LNCaP clone FGC (cell line): Measurements from ENCODE around the gene ATP2B2.

Experiments
- DNase-seq: peaks from one replicate; pipeline ENCODE4 v3.0.0-alpha.2; 2011; ENCODE audit warnings: low read depth
- H3K4me3 ChIP-seq: 2 replicates; pipeline ENCODE4 v1.5.1; 2011; ENCODE audit warnings: mild to moderate bottlenecking, low read depth, low read length, control low read depth
- TF ChIP-seq, protein P1 (sequence below): IDR thresholded peaks from 2 replicates; pipeline ENCODE4 v1.5.1; 2012; ENCODE audit warnings: mild to moderate bottlenecking; ENCODE audit not compliant: control insufficient read depth, insufficient read depth; ENCODE audit errors: extremely low read depth

The ATP2B2 gene

DNA sequence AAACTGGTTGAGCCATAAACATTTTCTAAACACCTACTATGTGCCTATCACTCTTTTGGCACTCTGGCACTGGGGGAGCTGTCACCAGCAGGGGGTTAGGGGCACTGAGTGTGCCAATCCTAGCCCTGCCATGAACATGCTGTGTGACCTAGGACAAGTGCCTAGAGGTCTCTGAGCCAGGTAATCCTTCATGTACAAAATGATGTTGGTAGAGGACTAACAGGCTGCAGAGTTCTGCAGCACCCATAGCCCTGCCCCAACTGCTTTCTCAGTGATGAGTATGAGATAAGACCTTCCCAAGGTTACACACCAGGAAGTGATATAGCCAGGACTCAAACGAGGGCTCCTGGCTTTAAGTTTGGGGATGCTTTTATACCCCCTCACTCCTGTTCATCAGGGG lies 99.6 kb downstream of the ATP2B2 start:
- TF ChIP-seq, protein P1, sequence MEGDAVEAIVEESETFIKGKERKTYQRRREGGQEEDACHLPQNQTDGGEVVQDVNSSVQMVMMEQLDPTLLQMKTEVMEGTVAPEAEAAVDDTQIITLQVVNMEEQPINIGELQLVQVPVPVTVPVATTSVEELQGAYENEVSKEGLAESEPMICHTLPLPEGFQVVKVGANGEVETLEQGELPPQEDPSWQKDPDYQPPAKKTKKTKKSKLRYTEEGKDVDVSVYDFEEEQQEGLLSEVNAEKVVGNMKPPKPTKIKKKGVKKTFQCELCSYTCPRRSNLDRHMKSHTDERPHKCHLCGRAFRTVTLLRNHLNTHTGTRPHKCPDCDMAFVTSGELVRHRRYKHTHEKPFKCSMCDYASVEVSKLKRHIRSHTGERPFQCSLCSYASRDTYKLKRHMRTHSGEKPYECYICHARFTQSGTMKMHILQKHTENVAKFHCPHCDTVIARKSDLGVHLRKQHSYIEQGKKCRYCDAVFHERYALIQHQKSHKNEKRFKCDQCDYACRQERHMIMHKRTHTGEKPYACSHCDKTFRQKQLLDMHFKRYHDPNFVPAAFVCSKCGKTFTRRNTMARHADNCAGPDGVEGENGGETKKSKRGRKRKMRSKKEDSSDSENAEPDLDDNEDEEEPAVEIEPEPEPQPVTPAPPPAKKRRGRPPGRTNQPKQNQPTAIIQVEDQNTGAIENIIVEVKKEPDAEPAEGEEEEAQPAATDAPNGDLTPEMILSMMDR = no peak
- DNase-seq = no peak
- no peak overlapping the region for H3K4me3 ChIP-seq

DNA sequence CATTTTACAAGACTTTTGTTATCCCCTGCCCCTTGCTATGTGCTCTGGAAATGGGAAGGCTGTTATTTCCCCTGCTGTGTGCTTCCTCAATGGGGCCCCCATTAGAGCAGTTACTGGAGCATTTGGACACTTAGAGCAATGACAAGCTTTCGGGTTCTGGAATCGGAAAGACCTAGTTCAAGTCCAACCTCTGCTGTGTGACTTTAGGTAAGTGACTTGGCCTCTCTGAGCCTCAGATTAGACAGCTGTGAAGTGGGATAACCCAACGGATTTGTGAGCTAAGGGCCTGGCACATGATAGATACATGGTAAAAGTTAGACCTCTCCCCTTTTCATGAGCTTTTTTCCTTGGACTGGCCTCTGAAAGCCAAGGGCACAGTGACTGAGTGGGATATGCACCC lies 100.5 kb downstream of the ATP2B2 start:
- TF ChIP-seq, protein P1 = no peak
- DNase-seq = no peak
- H3K4me3 ChIP-seq = no peak overlapping the region

DNA sequence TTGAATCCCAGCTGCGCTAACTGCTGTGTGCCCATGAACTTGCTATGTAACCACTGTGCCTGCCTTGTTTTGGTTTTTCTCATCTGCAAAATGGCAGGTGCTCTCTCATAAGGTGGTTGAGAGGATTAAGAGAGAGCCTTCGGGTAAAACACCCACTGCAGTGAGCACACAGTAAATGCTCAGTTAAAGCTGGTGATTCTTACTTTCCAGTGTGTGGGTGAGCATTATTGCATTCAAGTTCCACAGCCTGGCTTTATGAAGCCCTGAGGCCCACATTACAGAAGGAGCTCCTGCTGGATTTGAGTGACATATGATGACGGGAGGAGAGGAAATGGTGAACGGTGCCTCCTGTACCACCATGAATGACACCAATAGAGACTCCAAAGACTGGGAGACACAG lies 101.0 kb downstream of the ATP2B2 start:
- DNase-seq = no peak
- TF ChIP-seq, protein P1 = no peak

DNA sequence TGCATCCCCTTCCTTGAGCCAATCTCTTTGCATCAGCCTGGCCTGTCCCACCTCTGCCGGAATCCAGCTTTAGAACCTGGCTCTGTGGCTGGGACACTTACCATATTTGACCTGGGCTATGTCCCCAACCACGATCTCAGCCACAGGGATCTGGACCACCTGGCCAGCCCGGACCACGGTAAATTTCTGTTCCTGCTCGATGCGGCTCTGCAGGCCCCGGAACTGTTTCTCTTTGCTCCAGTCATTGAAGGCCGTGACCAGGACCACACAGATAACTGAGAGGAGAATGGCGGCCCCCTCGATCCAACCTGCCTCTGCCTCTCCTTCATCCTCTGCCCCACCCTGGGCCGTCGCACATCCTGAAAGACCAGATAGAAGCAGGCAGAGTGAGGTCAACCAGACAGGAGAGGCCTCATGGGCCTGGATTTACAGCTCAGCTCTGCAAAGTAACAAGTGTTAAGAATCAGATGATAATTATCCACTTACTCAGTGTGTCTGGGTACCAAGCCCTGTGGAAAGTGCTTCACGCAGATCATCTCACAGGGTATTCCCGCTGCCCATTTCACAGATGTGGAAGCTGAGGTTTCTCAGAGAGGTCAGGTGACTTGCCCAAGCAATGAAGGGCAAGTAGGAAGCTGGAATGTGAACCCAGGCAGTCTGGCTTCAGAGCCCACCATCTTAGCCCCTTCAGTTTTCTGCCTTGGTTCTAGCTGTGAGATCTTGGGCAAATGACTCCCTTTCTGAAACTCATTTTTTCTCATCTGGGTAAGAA lies 103.2 kb downstream of the ATP2B2 start:
- DNase-seq = no peak
- H3K4me3 ChIP-seq = no peak overlapping the region
- TF ChIP-seq, protein P1 = no peak

More for the DNA sequence above, 101.0 kb downstream of the ATP2B2 start:
- no peak overlapping the region for H3K4me3 ChIP-seq

DNA sequence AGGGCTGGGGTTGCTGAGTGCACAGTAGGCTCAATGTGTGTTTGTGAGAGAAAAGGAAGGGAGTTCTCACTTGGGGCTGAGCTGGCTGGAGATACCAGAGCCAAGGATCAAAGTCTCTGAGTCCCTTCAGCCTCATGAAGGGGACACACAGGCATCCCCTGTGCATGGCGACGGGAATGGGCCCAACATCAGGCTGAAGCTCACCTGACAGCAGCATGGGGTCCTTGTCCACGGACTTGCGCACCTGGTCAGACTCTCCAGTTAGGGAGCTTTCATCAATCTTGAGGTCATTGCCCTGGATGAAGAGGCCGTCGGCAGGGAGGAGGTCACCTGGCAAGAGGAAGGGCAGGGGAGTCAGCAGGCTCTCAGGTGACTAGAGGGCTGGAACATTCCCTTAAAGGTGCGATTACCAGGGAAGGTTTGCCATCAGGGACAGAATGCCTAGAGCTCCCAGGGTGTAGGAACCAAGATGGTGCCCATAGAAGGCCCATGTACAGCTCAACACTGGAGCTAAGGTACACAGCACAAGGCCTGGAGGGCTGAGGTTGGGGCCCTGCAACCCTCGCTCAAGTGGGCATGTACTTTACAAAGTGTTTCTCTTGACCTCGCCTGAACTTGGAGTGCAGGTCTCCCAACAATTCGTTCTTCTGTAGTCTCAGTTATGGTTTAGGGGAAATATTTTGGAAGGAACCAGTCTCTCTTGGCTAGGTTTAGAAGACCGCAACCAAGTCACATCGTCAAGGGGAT lies 104.5 kb downstream of the ATP2B2 start:
- TF ChIP-seq, protein P1 = no peak
- H3K4me3 ChIP-seq = no peak overlapping the region
- no peak for DNase-seq

DNA sequence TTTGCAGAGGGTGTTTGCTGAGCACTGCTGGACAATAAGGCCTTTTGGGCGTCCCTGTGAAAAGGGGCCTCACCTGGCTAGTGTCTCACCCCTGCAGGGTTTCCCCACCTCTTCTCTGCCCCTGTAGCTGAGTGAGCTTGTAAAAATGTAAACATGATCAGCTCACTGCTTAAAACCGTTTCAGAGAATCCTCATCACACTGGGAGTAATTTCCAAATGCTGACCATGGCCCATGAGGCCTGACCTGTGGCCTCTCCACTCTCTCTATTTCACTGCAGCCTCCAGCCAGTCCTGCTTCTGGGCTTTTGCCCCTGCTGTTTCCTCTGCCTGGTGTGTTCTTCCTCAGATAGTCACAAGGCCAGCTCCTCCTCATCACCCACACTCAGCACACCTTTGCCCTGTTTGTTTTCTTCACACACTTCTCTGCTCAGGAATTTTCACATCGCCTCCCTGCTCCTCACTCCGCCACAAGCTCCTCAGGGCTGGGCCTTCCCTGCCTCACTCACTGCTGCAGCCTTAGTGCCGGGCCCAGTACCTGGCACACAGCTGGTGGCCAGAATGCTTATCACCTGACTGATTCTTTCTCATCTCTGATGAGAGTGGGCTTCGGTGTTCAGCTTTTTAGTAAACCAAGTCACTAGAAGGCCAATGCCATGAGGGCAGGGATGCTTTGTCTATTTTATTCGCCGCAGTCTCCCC lies 105.2 kb downstream of the ATP2B2 start:
- H3K4me3 ChIP-seq = no peak overlapping the region
- TF ChIP-seq, protein P1 = no peak
- DNase-seq = no peak
